H1 (cell line): Measurements from ENCODE around the gene SPATA31D1. TPM values are rescaled to one million over a fixed set of nuclear protein-coding genes. Genes with fewer than 3 reads are reported as not detected.

Source experiments
- CTCF ChIA-PET: fragments of 300-600 bp; sonication (Branson Sonifier 250); formaldehyde crosslinking; loops from one replicate; lab custom pipeline; 2021; ENCODE audit not compliant: partially characterized antibody; lab: Charles Lee
- POLR2A ChIA-PET: fragments of 300-600 bp; sonication (Branson Sonifier 250); formaldehyde crosslinking; loops from one replicate; lab custom pipeline; 2021; ENCODE audit warnings: inconsistent platforms; ENCODE audit not compliant: partially characterized antibody; lab: Charles Lee
- DNase-seq, 2 experiments: peaks; one replicate each; pipeline versions ENCODE4 v3.0.0 to v3.0.0-alpha.2; 2010 to 2022; ENCODE audit warnings: low spot score in 2 of 2, low read depth in 1 of 2, mixed read lengths in 1 of 2
- FAIRE-seq: peaks from 2 replicates; lab custom pipeline; 2011; peaks lifted over from hg19 to GRCh38; lab: Jason Lieb, UNC
- H2AFZ ChIP-seq: 2 replicates; pipeline ENCODE4 v1.8.1; 2012; ENCODE audit warnings: low read length, inconsistent platforms
- H2AK5ac ChIP-seq: 2 replicates; pipeline ENCODE4 v1.6.1; 2013; ENCODE audit warnings: low read depth, low read length
- H2BK120ac ChIP-seq: replicated peaks from 2 replicates; pipeline ENCODE3; 2013; ENCODE audit warnings: low read depth, low read length, inconsistent platforms
- H2BK12ac ChIP-seq: 2 replicates; pipeline ENCODE4 v1.6.1; 2013; ENCODE audit warnings: low read depth, low read length
- H2BK15ac ChIP-seq: 2 replicates; pipeline ENCODE4 v1.6.1; 2013; ENCODE audit warnings: low read length
- H2BK20ac ChIP-seq: 2 replicates; pipeline ENCODE4 v1.6.1; 2013; ENCODE audit warnings: low read length
- H2BK5ac ChIP-seq: 2 replicates; pipeline ENCODE4 v1.6.1; 2013; ENCODE audit warnings: low read depth, low read length
- H3K14ac ChIP-seq: 2 replicates; pipeline ENCODE4 v1.6.1; 2013; ENCODE audit warnings: inconsistent platforms; ENCODE audit not compliant: insufficient read length
- H3K18ac ChIP-seq: 2 replicates; pipeline ENCODE4 v1.6.1; 2013; ENCODE audit warnings: low read length; ENCODE audit errors: extremely low read depth
- H3K23ac ChIP-seq: 2 replicates; pipeline ENCODE4 v1.6.1; 2013; ENCODE audit warnings: inconsistent platforms; ENCODE audit not compliant: insufficient read length
- H3K23me2 ChIP-seq: 2 replicates; pipeline ENCODE4 v1.6.1; 2013; ENCODE audit warnings: low read depth, low read length
- H3K27ac ChIP-seq: 2 replicates; pipeline ENCODE4 v1.6.1; 2011; ENCODE audit warnings: low read depth, low read length, inconsistent platforms
- H3K27me3 ChIP-seq, 4 experiments: replicated peaks in 1 of 4; 1 replicate in 1 of 4; 2 replicates in 3 of 4; pipeline versions ENCODE4 v1.6.1 to v1.8.1; 2011 to 2013; ENCODE audit warnings: low read length in 3 of 4, mild to moderate bottlenecking in 3 of 4, inconsistent platforms in 2 of 4, mixed read lengths in 2 of 4, moderate library complexity in 1 of 4; ENCODE audit not compliant: control insufficient read depth in 3 of 4, insufficient read depth in 3 of 4; ENCODE audit errors: extremely low read depth in 1 of 4
- H3K36me3 ChIP-seq, 4 experiments: 2 replicates each; pipeline versions ENCODE4 v1.6.1 to v1.8.1; 2011 to 2013; ENCODE audit warnings: mild to moderate bottlenecking in 4 of 4, low read length in 3 of 4, moderate library complexity in 2 of 4, control low read depth in 1 of 4, inconsistent platforms in 1 of 4; ENCODE audit not compliant: insufficient read depth in 4 of 4, control insufficient read depth in 2 of 4
- H3K4ac ChIP-seq: replicated peaks from 2 replicates; pipeline ENCODE3; 2013; ENCODE audit warnings: low read length, low read depth, mixed read lengths, inconsistent platforms; ENCODE audit not compliant: insufficient read length
- H3K4me1 ChIP-seq, 4 experiments: replicated peaks in 1 of 4; 1 replicate in 1 of 4; 2 replicates in 3 of 4; pipeline versions ENCODE4 v1.6.1 to v1.8.1; 2011 to 2013; ENCODE audit warnings: low read length in 3 of 4, inconsistent platforms in 2 of 4, mixed read lengths in 1 of 4; ENCODE audit not compliant: insufficient read depth in 4 of 4, control insufficient read depth in 3 of 4
- H3K4me2 ChIP-seq, 2 experiments: 2 replicates each; pipeline versions ENCODE4 v1.6.1 to v1.8.1; 2011 to 2013; ENCODE audit warnings: low read depth in 2 of 2, low read length in 2 of 2, control low read depth in 1 of 2, inconsistent platforms in 1 of 2, mild to moderate bottlenecking in 1 of 2; ENCODE audit not compliant: insufficient read depth in 1 of 2
- H3K4me3 ChIP-seq, 4 experiments: fragments of 200-600, 300-600 bp in 1 of 4; sonication (generic), shearing (Covaris generic), sonication (Bioruptor Twin) in 1 of 4; 2 replicates each; pipeline versions ENCODE4 v1.5.1 to v1.8.1; 2011 to 2016; ENCODE audit warnings: low read length in 4 of 4, low read depth in 3 of 4, control low read depth in 2 of 4, inconsistent platforms in 2 of 4, mild to moderate bottlenecking in 2 of 4, mixed read lengths in 1 of 4, moderate library complexity in 1 of 4; ENCODE audit not compliant: insufficient read depth in 2 of 4; ENCODE audit errors: extremely low read depth in 1 of 4
- H3K56ac ChIP-seq: replicated peaks from 2 replicates; pipeline ENCODE3; 2013; ENCODE audit warnings: low read depth, mild to moderate bottlenecking, mixed read lengths, low read length, inconsistent platforms; ENCODE audit not compliant: insufficient read length
- H3K79me1 ChIP-seq: 2 replicates; pipeline ENCODE4 v1.6.1; 2013; ENCODE audit warnings: low read depth, low read length, control low read depth
- H3K79me2 ChIP-seq, 2 experiments: 2 replicates each; pipeline versions ENCODE4 v1.6.1 to v1.8.1; 2012 to 2013; ENCODE audit warnings: low read length in 2 of 2, mild to moderate bottlenecking in 2 of 2, inconsistent platforms in 1 of 2; ENCODE audit not compliant: insufficient read depth in 2 of 2, control insufficient read depth in 1 of 2
- H3K9ac ChIP-seq, 4 experiments: replicated peaks in 1 of 4; 1 replicate in 1 of 4; 2 replicates in 3 of 4; pipeline versions ENCODE4 v1.6.1 to v1.8.1; 2011 to 2013; ENCODE audit warnings: low read depth in 3 of 4, low read length in 3 of 4, control low read depth in 2 of 4, mild to moderate bottlenecking in 2 of 4, moderate library complexity in 2 of 4, inconsistent platforms in 1 of 4; ENCODE audit errors: extremely low read depth in 1 of 4
- H3K9me3 ChIP-seq, 2 experiments: 2 replicates each; pipeline versions ENCODE4 v1.6.1 to v1.8.1; 2012 to 2013; ENCODE audit warnings: mild to moderate bottlenecking in 2 of 2, moderate library complexity in 2 of 2, control low read depth in 1 of 2, inconsistent platforms in 1 of 2, low read depth in 1 of 2, low read length in 1 of 2, mixed read lengths in 1 of 2; ENCODE audit not compliant: insufficient read depth in 2 of 2
- H4K20me1 ChIP-seq, 2 experiments: replicated peaks in 1 of 2; 2 replicates each; pipeline versions ENCODE3 to v1.8.1; 2011 to 2013; ENCODE audit warnings: inconsistent platforms in 2 of 2, low read length in 2 of 2, mild to moderate bottlenecking in 1 of 2; ENCODE audit not compliant: insufficient read depth in 2 of 2, control insufficient read depth in 1 of 2
- H4K5ac ChIP-seq: 2 replicates; pipeline ENCODE4 v1.6.1; 2013; ENCODE audit warnings: low read length, low read depth, mixed read lengths, inconsistent platforms; ENCODE audit not compliant: insufficient read length
- H4K8ac ChIP-seq: 2 replicates; pipeline ENCODE4 v1.8.0; 2013; ENCODE audit warnings: mild to moderate bottlenecking, moderate library complexity, low read length, inconsistent platforms; ENCODE audit not compliant: insufficient read depth; ENCODE audit errors: extremely low read depth
- H4K91ac ChIP-seq: replicated peaks from 2 replicates; pipeline ENCODE3; 2013; ENCODE audit warnings: low read length, mixed read lengths, inconsistent platforms; ENCODE audit not compliant: insufficient read length
- BACH1 ChIP-seq: IDR thresholded peaks from 2 replicates; pipeline ENCODE4 v1.6.1; 2012; ENCODE audit warnings: low read length, improper control_type of control experiment
- EGR1 ChIP-seq: IDR thresholded peaks from 2 replicates; pipeline ENCODE4 v1.6.1; 2011; ENCODE audit warnings: low read depth, low read length, borderline replicate concordance
- NRF1 ChIP-seq: IDR thresholded peaks from 2 replicates; pipeline ENCODE4 v1.6.1; 2011; ENCODE audit warnings: mild to moderate bottlenecking, low read depth, low read length, improper control_type of control experiment
- SAP30 ChIP-seq: fragments of 300-600 bp; sonication (generic); IDR thresholded peaks from 2 replicates; pipeline ENCODE4 v1.7.1; 2012; ENCODE audit warnings: low read length, moderate library complexity, mild to moderate bottlenecking, inconsistent platforms; ENCODE audit not compliant: insufficient read depth, insufficient replicate concordance
- TEAD4 ChIP-seq: IDR thresholded peaks from 2 replicates; pipeline ENCODE4 v1.6.1; 2012; ENCODE audit warnings: low read depth, low read length, inconsistent platforms, mixed read lengths
- WGBS, 2 experiments: shearing (Covaris generic) in 1 of 2; methylation state at CpG; one replicate each; pipeline versions ENCODE4 v1.1.6 to v1.1.7; 2013 to 2015; ENCODE audit warnings: low lambda C conversion rate in 2 of 2, mixed read lengths in 2 of 2, inconsistent platforms in 1 of 2, low coverage in 1 of 2, missing lambda C conversion rate in 1 of 2; ENCODE audit not compliant: insufficient replicate concordance in 2 of 2, insufficient coverage in 1 of 2, insufficient read length in 1 of 2; ENCODE audit errors: extremely low coverage in 1 of 2, missing lambda C conversion rate in 1 of 2; 5-methylcytosine and 5-hydroxymethylcytosine counted together
- polyA plus RNA-seq, 7 experiments: library from polyadenylated mRNA; depleted of rRNA in 3 of 7; stranded (reverse) in 5 of 7; unstranded in 2 of 7; fragments of >200 nt in 5 of 7; fragments of 200-250 nt in 2 of 7; gene quantifications; 1 replicate in 5 of 7; 2 replicates in 1 of 7; 4 replicates in 1 of 7; pipeline versions ENCODE4 v1.2.1 to v1.2.3, GENCODE V29; 2011 to 2013; ENCODE audit warnings: missing spikeins in 2 of 7, mixed read lengths in 2 of 7
- total RNA-seq: library from RNA; stranded (reverse); fragmentation: NEBNext Ultra II Directional; extraction: Animal tissue kit (Norgen Biotek cat#: 25700); gene quantifications from 2 replicates; pipeline ENCODE4 v1.2.1, GENCODE V29; 2021
- TF ChIP-seq, protein P1 (sequence below): IDR thresholded peaks from 2 replicates; pipeline ENCODE4 v1.6.1; 2012; ENCODE audit warnings: inconsistent platforms
- TF ChIP-seq, protein P2 (sequence below): IDR thresholded peaks from 2 replicates; pipeline ENCODE4 v1.6.1; 2011; ENCODE audit warnings: low read length, improper control_type of control experiment

The SPATA31D1 gene
- total and polyA plus RNA-seq, 2 of the 8 experiments (the other 6 are each of a cell fraction or from before 2014, with no cell fraction given) = not detected

DNA sequence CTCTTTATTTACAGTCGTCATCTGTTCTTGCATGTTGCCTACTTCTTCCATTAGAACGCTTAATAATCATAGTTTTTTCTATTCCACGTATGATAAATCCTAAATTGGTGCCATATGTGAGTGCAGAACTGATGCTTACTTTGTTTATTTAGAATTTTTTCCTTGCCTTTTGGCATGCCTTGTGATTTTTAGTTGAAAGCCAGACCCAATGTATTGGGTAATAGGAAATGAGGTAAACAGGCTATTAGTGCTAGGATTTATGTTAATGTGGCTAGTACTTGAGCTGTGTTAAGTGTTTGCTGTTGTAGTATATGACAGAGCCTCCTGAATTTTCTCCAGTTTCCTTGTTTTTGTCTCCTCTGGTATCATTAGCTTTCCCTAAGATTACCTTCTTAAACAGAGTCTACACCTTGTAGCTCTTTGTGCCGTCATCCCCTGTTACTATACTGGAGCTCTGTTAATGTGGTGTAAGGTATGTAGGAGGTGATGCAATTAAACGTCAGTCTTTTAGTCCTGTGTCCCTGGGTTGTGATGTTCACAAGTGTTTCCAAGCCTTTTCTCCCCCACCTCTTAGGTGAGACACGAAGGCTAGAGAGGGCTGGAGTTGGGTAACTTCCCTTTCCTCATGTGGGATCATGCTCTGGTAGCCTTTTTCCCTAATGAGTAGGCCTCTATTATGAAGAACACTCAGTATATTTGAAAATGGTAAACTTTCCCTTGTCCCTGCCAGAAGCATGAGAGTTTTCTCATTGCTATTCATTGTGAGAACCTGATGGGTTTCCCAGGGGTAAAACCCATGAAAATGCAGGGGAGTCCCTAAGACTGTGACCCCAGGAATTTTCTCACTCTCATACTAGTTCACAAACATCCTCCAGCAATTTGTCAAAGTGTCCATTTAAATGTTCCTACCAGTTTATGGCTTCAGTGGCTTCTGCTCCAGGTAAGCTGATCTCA lies 24.1 kb upstream of the SPATA31D1 start:
- H4K5ac ChIP-seq = no peak overlapping the region
- no peak overlapping the region for H2BK120ac ChIP-seq
- no peak overlapping the region for H3K4me2 ChIP-seq
- no peak overlapping the region for H3K9ac ChIP-seq
- H2BK5ac ChIP-seq = no peak overlapping the region
- H2AK5ac ChIP-seq = no peak overlapping the region
- no peak overlapping the region for H3K14ac ChIP-seq
- H2BK20ac ChIP-seq = no peak overlapping the region
- POLR2A ChIA-PET = no interaction called here
- no peaks in the 10 kb centered on the region for H3K27me3 ChIP-seq
- no peak overlapping the region; the same call in 1 of the 2 replicates for H2AFZ ChIP-seq
- no peaks in the 10 kb centered on the region for H3K23me2 ChIP-seq
- 0 out of 4 replicates have a peak, but pooled peaks cover 0 to 2% of the 10 kb centered on the region in 2 experiments for H3K9me3 ChIP-seq
- H3K27ac ChIP-seq = no peak overlapping the region
- H3K4me1 ChIP-seq = no peaks in the 10 kb centered on the region
- H3K79me1 ChIP-seq = no peaks in the 10 kb centered on the region
- 0 out of 2 replicates have a peak overlapping the region, but pooled peaks have one; percentile 49 for H2BK15ac ChIP-seq
- no peak overlapping the region for H4K91ac ChIP-seq
- CTCF ChIA-PET = no interaction called here
- no peak for FAIRE-seq
- H4K8ac ChIP-seq = no peak overlapping the region
- no peak overlapping the region for H3K23ac ChIP-seq
- H3K18ac ChIP-seq = no peak overlapping the region
- 92% methylated on average over 6 of the region's 6 CpGs; no CpG with 5 or more reads in 1 of the 2 experiments for WGBS, 2 experiments
- H3K4ac ChIP-seq = no peak overlapping the region
- H3K79me2 ChIP-seq = no peaks in the 10 kb centered on the region
- TF ChIP-seq TEAD4 (no peak), SAP30 (no peak), BACH1 (no peak), NRF1 (no peak), EGR1 (no peak)
- TF ChIP-seq, protein P1, sequence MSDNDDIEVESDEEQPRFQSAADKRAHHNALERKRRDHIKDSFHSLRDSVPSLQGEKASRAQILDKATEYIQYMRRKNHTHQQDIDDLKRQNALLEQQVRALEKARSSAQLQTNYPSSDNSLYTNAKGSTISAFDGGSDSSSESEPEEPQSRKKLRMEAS = no peak
- TF ChIP-seq, protein P2, sequence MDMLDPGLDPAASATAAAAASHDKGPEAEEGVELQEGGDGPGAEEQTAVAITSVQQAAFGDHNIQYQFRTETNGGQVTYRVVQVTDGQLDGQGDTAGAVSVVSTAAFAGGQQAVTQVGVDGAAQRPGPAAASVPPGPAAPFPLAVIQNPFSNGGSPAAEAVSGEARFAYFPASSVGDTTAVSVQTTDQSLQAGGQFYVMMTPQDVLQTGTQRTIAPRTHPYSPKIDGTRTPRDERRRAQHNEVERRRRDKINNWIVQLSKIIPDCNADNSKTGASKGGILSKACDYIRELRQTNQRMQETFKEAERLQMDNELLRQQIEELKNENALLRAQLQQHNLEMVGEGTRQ = no peak
- no peak overlapping the region for H2BK12ac ChIP-seq
- no peak overlapping the region for H3K4me3 ChIP-seq
- H3K36me3 ChIP-seq = no peaks in the 10 kb centered on the region
- no peak overlapping the region for H3K56ac ChIP-seq
- DNase-seq = no peak
- H4K20me1 ChIP-seq = no peaks in the 10 kb centered on the region
